Medulla oblongata (tissue), 1 donor: ENCODE data around the gene SACS.
"Not testable (repeated sequence)": the region's sequence is repeated elsewhere in the genome, so short reads cannot be mapped to it uniquely, and the experiment has no call there.

Source experiments
- DNase-seq: peaks from one replicate; pipeline ENCODE4 v3.0.0-alpha.2; 2015; ENCODE audit errors: extremely low spot score

The SACS gene

GRCh38 chr13:23455401-23456185, 22.1 kb upstream of the SACS start:
- no peak for DNase-seq

- DNase-seq = no peak
These were observed 19.6 kb upstream of the SACS start for GRCh38 chr13:23453132-23453531.

- DNase-seq = no peak
These were observed 17.0 kb upstream of the SACS start for GRCh38 chr13:23450340-23451046.

GRCh38 chr13:23449398-23450162, 16.1 kb upstream of the SACS start:
- no peak for DNase-seq

GRCh38 chr13:23447927-23448326, 14.4 kb upstream of the SACS start:
- no peak for DNase-seq

GRCh38 chr13:23445794-23446193, 12.3 kb upstream of the SACS start:
- no peak for DNase-seq

GRCh38 chr13:23443878-23444277, 10.4 kb upstream of the SACS start:
- no peak for DNase-seq

- no peak for DNase-seq
These were observed 9.6 kb upstream of the SACS start for GRCh38 chr13:23443110-23443509.

GRCh38 chr13:23440821-23441618, 7.5 kb upstream of the SACS start:
- no peak for DNase-seq

GRCh38 chr13:23440324-23440723, 6.8 kb upstream of the SACS start:
- not testable (repeated sequence) for DNase-seq

GRCh38 chr13:23437916-23438315, 4.4 kb upstream of the SACS start:
- no peak for DNase-seq

GRCh38 chr13:23436680-23437079, 3.2 kb upstream of the SACS start:
- no peak for DNase-seq

GRCh38 chr13:23434491-23434890, 989 bp upstream of the SACS start:
- DNase-seq = no peak

GRCh38 chr13:23432626-23433025, 876 bp downstream of the SACS start:
- DNase-seq = peak; percentile 23

- DNase-seq = no peak
These were observed 2.8 kb downstream of the SACS start for GRCh38 chr13:23430664-23431063.

- DNase-seq = no peak
These were observed 5.5 kb downstream of the SACS start for GRCh38 chr13:23427881-23428528.

GRCh38 chr13:23427342-23427843, 6.1 kb downstream of the SACS start:
- no peak for DNase-seq

GRCh38 chr13:23421596-23421995, 11.9 kb downstream of the SACS start:
- no peak for DNase-seq

GRCh38 chr13:23418776-23419683, 14.5 kb downstream of the SACS start:
- no peak for DNase-seq

- no peak for DNase-seq
These were observed 18.8 kb downstream of the SACS start for GRCh38 chr13:23414682-23415081.
